Ovary (tissue), 3 donors: ENCODE data around the gene DNM1L.

Experiments
- EP300 ChIP-seq: sonication (generic); formaldehyde crosslinking; IDR thresholded peaks from one replicate; pipeline ENCODE4 v1.6.1; 2017; ENCODE audit warnings: antibody characterized with exemption
- POLR2A ChIP-seq: fragments of 450-650 bp; IDR thresholded peaks from one replicate; pipeline ENCODE4 v1.6.1; 2017; ENCODE audit warnings: antibody characterized with exemption, mild to moderate bottlenecking, moderate library complexity
- TF ChIP-seq, protein P1 (sequence below), 3 donors: fragments of 450-650 bp in 2 of 3; fragments of 200-600 bp in 1 of 3; IDR thresholded peaks; one replicate each; pipeline versions ENCODE4 v1.5.1 to v1.8.0; 2016 to 2022; ENCODE audit warnings: antibody characterized with exemption in 3 of 3, mild to moderate bottlenecking in 1 of 3
- donor health status: DM: no; HTN: no; CAD: no.

DNA sequence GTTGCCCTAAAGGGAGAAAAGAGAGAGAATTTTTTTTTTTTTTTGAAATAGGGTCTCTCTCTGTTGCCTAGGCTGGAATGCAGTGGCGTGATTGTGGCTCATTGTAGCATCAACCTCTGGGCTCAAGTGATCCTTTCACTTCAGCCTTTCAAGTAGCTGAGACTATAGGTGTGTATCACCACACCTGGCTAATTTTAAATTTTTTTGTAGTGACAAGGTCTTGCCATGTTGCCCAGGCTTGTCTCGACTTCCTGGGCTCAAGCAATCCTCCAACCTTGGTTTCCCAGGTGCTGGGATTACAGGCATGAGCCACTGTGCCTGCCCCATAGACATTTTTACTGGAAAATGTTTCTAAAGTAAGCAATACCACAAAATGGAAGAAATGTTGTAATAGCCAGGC lies 39.8 kb downstream of the DNM1L start:
- TF ChIP-seq, protein P1, sequence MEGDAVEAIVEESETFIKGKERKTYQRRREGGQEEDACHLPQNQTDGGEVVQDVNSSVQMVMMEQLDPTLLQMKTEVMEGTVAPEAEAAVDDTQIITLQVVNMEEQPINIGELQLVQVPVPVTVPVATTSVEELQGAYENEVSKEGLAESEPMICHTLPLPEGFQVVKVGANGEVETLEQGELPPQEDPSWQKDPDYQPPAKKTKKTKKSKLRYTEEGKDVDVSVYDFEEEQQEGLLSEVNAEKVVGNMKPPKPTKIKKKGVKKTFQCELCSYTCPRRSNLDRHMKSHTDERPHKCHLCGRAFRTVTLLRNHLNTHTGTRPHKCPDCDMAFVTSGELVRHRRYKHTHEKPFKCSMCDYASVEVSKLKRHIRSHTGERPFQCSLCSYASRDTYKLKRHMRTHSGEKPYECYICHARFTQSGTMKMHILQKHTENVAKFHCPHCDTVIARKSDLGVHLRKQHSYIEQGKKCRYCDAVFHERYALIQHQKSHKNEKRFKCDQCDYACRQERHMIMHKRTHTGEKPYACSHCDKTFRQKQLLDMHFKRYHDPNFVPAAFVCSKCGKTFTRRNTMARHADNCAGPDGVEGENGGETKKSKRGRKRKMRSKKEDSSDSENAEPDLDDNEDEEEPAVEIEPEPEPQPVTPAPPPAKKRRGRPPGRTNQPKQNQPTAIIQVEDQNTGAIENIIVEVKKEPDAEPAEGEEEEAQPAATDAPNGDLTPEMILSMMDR (IDR thresholded peaks at IDR 0.05) = no peak
- TF ChIP-seq POLR2A (no peak), EP300 (no peak)
